HG03045 (cell line): ENCODE data around the gene FZD4.
"Not testable (repeated sequence)": the region's sequence is repeated elsewhere in the genome, so short reads cannot be mapped to it uniquely, and the experiment has no call there.

Experiments used
- ATAC-seq: cut with Tn5 transposase; IDR thresholded peaks from one replicate; pipeline ENCODE4 v1.9.1; 2021; ENCODE audit warnings: mild to moderate bottlenecking, moderate library complexity; ENCODE audit not compliant: unreplicated experiment

Gene FZD4

GRCh38 chr11:86916330-86916729 is 38.9 kb downstream of the FZD4 start:
- no peak for ATAC-seq

GRCh38 chr11:86915850-86916249 is 39.3 kb downstream of the FZD4 start:
- not testable (repeated sequence) for ATAC-seq

GRCh38 chr11:86914865-86915519 is 40.2 kb downstream of the FZD4 start:
- ATAC-seq, result no peak

- no peak for ATAC-seq
These were observed 43.0 kb downstream of the FZD4 start for GRCh38 chr11:86912238-86912637.

- no peak for ATAC-seq
These were observed 44.6 kb downstream of the FZD4 start for GRCh38 chr11:86910592-86910991.

- no peak for ATAC-seq
These were observed 49.0 kb downstream of the FZD4 start for GRCh38 chr11:86906198-86906597.

- ATAC-seq, result no peak
These were observed 49.9 kb downstream of the FZD4 start for GRCh38 chr11:86905252-86905651.

GRCh38 chr11:86904001-86904400 is 51.2 kb downstream of the FZD4 start:
- ATAC-seq, result no peak

- ATAC-seq, result no peak
These were observed 52.9 kb downstream of the FZD4 start for GRCh38 chr11:86902345-86902744.

GRCh38 chr11:86901599-86901998 is 53.6 kb downstream of the FZD4 start:
- no peak for ATAC-seq

GRCh38 chr11:86900162-86900561 is 55.0 kb downstream of the FZD4 start:
- ATAC-seq, result no peak

- ATAC-seq, result no peak
These were observed 56.5 kb downstream of the FZD4 start for GRCh38 chr11:86898689-86899088.

- ATAC-seq, result no peak
These were observed 58.8 kb downstream of the FZD4 start for GRCh38 chr11:86896441-86896841.
